Activated CD4-positive, alpha-beta T cell treated with anti-CD3 and anti-CD28 coated beads for 48 hours (primary cell): ENCODE results near the gene KLHL30.

Source experiments
- DNase-seq: peaks from one replicate; pipeline ENCODE4 v3.0.0-alpha.2; 2020

Gene KLHL30

GRCh38 chr2:238187618-238188548 lies 49.4 kb downstream of the KLHL30 start:
- no peak for DNase-seq

DNA sequence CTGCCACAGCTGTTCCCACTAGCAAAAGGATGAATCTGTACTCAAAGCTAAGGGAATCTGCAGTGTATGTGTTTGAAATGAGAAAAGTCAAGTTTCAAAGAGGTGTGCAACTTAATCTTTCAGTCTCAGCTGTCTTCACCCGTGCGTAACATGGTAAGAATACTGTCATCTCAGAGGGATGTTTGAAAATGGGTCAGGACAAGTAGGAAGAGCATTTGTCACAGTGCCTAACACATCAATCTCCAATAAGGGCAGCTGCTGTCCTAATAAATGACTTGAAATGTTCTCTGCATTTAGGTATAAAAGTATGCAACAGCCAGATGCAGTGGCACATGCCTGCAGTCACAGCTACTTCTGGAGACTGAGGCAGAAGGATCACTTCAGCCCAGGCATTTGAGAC lies 52.0 kb downstream of the KLHL30 start:
- DNase-seq = no peak
